Breast epithelium (tissue), 3 donors: Measurements from ENCODE around the gene PRDX5.

Source experiments
- CTCF ChIP-seq, 3 donors: fragments of 450-650 bp; IDR thresholded peaks; one replicate each; pipeline ENCODE4 v1.5.1; 2016 to 2017; ENCODE audit warnings: antibody characterized with exemption in 3 of 3, mild to moderate bottlenecking in 3 of 3, moderate library complexity in 3 of 3
- POLR2A ChIP-seq: fragments of 450-650 bp; IDR thresholded peaks from one replicate; pipeline ENCODE4 v1.6.1; 2016; ENCODE audit warnings: antibody characterized with exemption, mild to moderate bottlenecking, moderate library complexity
- POLR2AphosphoS5 ChIP-seq, 3 donors: sonication (generic); formaldehyde crosslinking; IDR thresholded peaks; one replicate each; pipeline ENCODE4 v1.6.1; 2017; ENCODE audit warnings: antibody characterized with exemption in 3 of 3

GRCh38 chr11:64287676-64288352 is 30.1 kb upstream of the PRDX5 start:
- TF ChIP-seq POLR2A (no peak), CTCF (IDR thresholded peaks at IDR 0.05) (no peak), POLR2AphosphoS5 (IDR thresholded peaks at IDR 0.05) (no peak)
